HCT116 (cell line): ENCODE measurements around the gene DBNDD2. TPM values are rescaled to one million over a fixed set of nuclear protein-coding genes. Genes with fewer than 3 reads are reported as not detected.

Source experiments
- ATAC-seq: fragments of 200-7000 bp; cut with Tn5 transposase; 2 replicates; pipeline ENCODE4 v1.9.1; 2020; ENCODE audit warnings: mild to moderate bottlenecking, moderate library complexity
- BruUV-seq: library from RNA; stranded (reverse); fragments of 400-500 nt; replicated peaks from 2 replicates; lab custom pipeline; 2021; lab: Mats Ljungman, UMichigan
- CTCF ChIA-PET: fragments of 300-600 bp; sonication (Branson Sonifier 250); formaldehyde crosslinking; loops from one replicate; lab custom pipeline; 2021; ENCODE audit warnings: antibody characterized with exemption; lab: Charles Lee
- POLR2A ChIA-PET: fragments of 300-600, 350-600 bp; sonication (Branson Sonifier 250); formaldehyde crosslinking; loops from one replicate; lab custom pipeline; 2021; ENCODE audit warnings: antibody characterized with exemption; lab: Charles Lee
- RAD21 ChIA-PET, 2 experiments: fragments of 300-600 bp; sonication (Branson Sonifier 250); formaldehyde crosslinking; loops; one replicate each; lab custom pipeline; 2023; ENCODE audit warnings: low total read pairs in 2 of 2; ENCODE audit not compliant: uncharacterized antibody in 2 of 2, unreplicated experiment in 2 of 2, low non-redundant PET in 1 of 2; lab: Charles Lee
- DNase-seq: peaks from one replicate; pipeline ENCODE4 v3.0.0-alpha.2; 2010; ENCODE audit warnings: low read depth, low spot score
- H2AFZ ChIP-seq: fragments of 200-600 bp; shearing (Covaris generic), sonication (generic); 2 replicates; pipeline ENCODE4 v1.6.1; 2017; ENCODE audit warnings: low read depth, mixed run types, mixed read lengths, antibody characterized with exemption, low read length; ENCODE audit not compliant: poor library complexity, severe bottlenecking
- H3K27ac ChIP-seq: 2 replicates; pipeline ENCODE4 v1.5.1; 2012; ENCODE audit warnings: low read depth, low read length
- H3K27me3 ChIP-seq: fragments of 200-600 bp; sonication (generic); 2 replicates; pipeline ENCODE4 v1.6.1; 2016; ENCODE audit warnings: mixed run types, low read length, mixed read lengths; ENCODE audit not compliant: insufficient read depth
- H3K36me3 ChIP-seq, 2 experiments: fragments of 200-500 bp in 1 of 2; fragments of 200-600 bp in 1 of 2; sonication (Bioruptor generic) in 1 of 2; sonication (generic) in 1 of 2; 2 replicates each; pipeline versions ENCODE4 v1.5.1 to v1.6.1; 2014 to 2016; ENCODE audit warnings: low read length in 2 of 2, inconsistent platforms in 1 of 2, mixed read lengths in 1 of 2, mixed run types in 1 of 2; ENCODE audit not compliant: insufficient read depth in 2 of 2, control insufficient read depth in 1 of 2
- H3K4me1 ChIP-seq, 2 experiments: fragments of 200-600 bp in 1 of 2; sonication (generic) in 1 of 2; 2 replicates each; pipeline versions ENCODE4 v1.5.1 to v1.6.1; 2012 to 2017; ENCODE audit warnings: low read length in 2 of 2, inconsistent platforms in 1 of 2, mild to moderate bottlenecking in 1 of 2, mixed read lengths in 1 of 2, mixed run types in 1 of 2, moderate library complexity in 1 of 2; ENCODE audit not compliant: insufficient read depth in 2 of 2, control insufficient read depth in 1 of 2
- H3K4me2 ChIP-seq: fragments of 200-600 bp; sonication (generic); 2 replicates; pipeline ENCODE4 v1.6.1; 2017; ENCODE audit warnings: mixed run types, low read length, mixed read lengths
- H3K4me3 ChIP-seq, 2 experiments: fragments of 200-600 bp in 1 of 2; sonication (generic) in 1 of 2; replicated peaks in 1 of 2; 2 replicates each; pipeline ENCODE4 v1.5.1; 2011 to 2016; ENCODE audit warnings: low read length in 2 of 2, control low read depth in 1 of 2, low read depth in 1 of 2, mild to moderate bottlenecking in 1 of 2, mixed read lengths in 1 of 2, mixed run types in 1 of 2
- H3K79me2 ChIP-seq: fragments of 200-600 bp; sonication (generic); 2 replicates; pipeline ENCODE4 v1.6.1; 2017; ENCODE audit warnings: mild to moderate bottlenecking, mixed run types, low read length, moderate library complexity, mixed read lengths; ENCODE audit not compliant: insufficient read depth
- H3K9ac ChIP-seq: fragments of 200-600 bp; sonication (generic); 2 replicates; pipeline ENCODE4 v1.6.1; 2016; ENCODE audit warnings: low read length, mixed read lengths
- H3K9me2 ChIP-seq: fragments of 200-600 bp; sonication (generic), shearing (Covaris generic); 2 replicates; pipeline ENCODE4 v1.6.1; 2017; ENCODE audit warnings: mixed run types, mild to moderate bottlenecking, moderate library complexity; ENCODE audit not compliant: insufficient read depth
- H3K9me3 ChIP-seq, 2 experiments: fragments of 200-500 bp in 1 of 2; fragments of 200-600 bp in 1 of 2; sonication (Bioruptor generic) in 1 of 2; sonication (generic) in 1 of 2; 2 replicates each; pipeline ENCODE4 v1.6.1; 2014 to 2017; ENCODE audit warnings: low read length in 2 of 2, mixed read lengths in 2 of 2, inconsistent platforms in 1 of 2, low read depth in 1 of 2, mild to moderate bottlenecking in 1 of 2, mixed run types in 1 of 2, moderate library complexity in 1 of 2; ENCODE audit not compliant: control insufficient read depth in 1 of 2, insufficient read depth in 1 of 2
- H4K20me1 ChIP-seq: fragments of 200-600 bp; sonication (generic), shearing (Covaris generic); 2 replicates; pipeline ENCODE4 v1.6.1; 2017; ENCODE audit warnings: mixed run types, mild to moderate bottlenecking, moderate library complexity; ENCODE audit not compliant: insufficient read depth
- CBX3 ChIP-seq: IDR thresholded peaks from 2 replicates; pipeline ENCODE4 v1.6.1; 2012; ENCODE audit warnings: low read depth
- EGR1 ChIP-seq: IDR thresholded peaks from 2 replicates; pipeline ENCODE4 v1.6.1; 2012; ENCODE audit warnings: low read depth
- ELF1 ChIP-seq: IDR thresholded peaks from 2 replicates; pipeline ENCODE4 v1.6.1; 2012; ENCODE audit warnings: low read depth, borderline replicate concordance
- SP1 ChIP-seq: IDR thresholded peaks from 2 replicates; pipeline ENCODE4 v1.6.1; 2012; ENCODE audit warnings: low read depth
- SRF ChIP-seq: IDR thresholded peaks from 2 replicates; pipeline ENCODE4 v1.6.1; 2012; ENCODE audit warnings: low read depth
- TCF7L2 ChIP-seq: IDR thresholded peaks from 2 replicates; pipeline ENCODE4 v1.7.0; 2011; ENCODE audit warnings: borderline replicate concordance, inconsistent platforms; ENCODE audit not compliant: insufficient read depth, insufficient read length; ENCODE audit errors: extremely low read depth
- ZNF274 ChIP-seq: fragments of 200-500 bp; sonication (Bioruptor generic); IDR thresholded peaks from 2 replicates; pipeline ENCODE4 v1.6.1; 2014; ENCODE audit warnings: mild to moderate bottlenecking, low read depth, low read length, inconsistent platforms
- intact Hi-C: fragments of 100-400 bp; cut with micrococcal nuclease; formaldehyde crosslinking; loops from 2 replicates; pipeline ENCODE4 v1.10.0; 2022
- total RNA-seq: library from RNA; stranded (reverse); gene quantifications from one replicate; pipeline ENCODE4 v1.2.1, GENCODE V29; 2021; ENCODE audit not compliant: unreplicated experiment
- TF ChIP-seq, protein P1 (sequence below), 3 experiments: fragments of 200-600 bp in 1 of 3; sonication (generic) in 1 of 3; IDR thresholded peaks in 2 of 3; conservative IDR thresholded peaks in 1 of 3; 2 replicates each; pipeline ENCODE4 v1.5.1; 2012 to 2017; ENCODE audit warnings: low read depth in 2 of 3, low read length in 2 of 3, antibody characterized with exemption in 1 of 3, borderline replicate concordance in 1 of 3, control low read depth in 1 of 3, mild to moderate bottlenecking in 1 of 3, mixed read lengths in 1 of 3, mixed run types in 1 of 3, moderate library complexity in 1 of 3; ENCODE audit not compliant: insufficient read depth in 1 of 3

The DBNDD2 gene
- total RNA-seq, 1 experiment from 2014 or later, result 44.2 TPM

DNA sequence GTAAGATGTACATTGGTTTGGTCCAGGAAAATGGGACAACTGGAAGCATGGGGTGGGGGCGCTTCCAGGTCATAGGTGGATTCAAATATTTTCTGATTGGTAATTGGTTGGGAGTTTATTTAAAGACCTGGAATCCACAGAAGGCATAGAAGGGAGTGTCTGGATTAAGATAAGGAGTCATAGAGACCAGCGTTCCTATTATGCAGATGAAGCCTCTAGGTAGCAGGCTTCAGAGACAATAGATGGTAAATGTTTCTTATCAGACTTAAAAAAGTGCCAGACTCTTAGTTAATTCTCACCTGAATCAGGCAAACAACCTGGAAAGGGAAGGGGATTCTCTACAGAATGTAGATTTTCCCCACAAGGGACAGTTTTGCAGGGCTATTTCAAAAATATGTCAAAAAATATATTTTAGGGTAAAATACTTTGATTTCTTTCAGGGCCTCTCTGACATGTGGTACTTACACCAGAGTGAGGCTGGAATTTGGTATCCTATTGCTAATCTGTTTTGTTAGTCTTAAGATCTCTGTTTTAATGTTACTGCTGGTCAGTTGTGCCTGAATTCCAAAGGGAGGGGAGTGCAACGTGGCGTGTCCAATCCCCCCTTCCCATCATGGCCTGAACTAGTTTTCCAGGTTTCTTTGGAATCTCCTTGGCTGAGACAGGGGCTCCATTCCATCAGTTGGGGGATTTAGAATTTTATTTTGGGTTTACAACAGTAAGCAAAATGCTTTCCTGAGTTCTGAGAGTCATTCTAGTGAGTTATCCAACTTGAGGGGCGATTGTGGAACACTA lies 33.0 kb downstream of the DBNDD2 start:
- TF ChIP-seq ELF1, result no peak
- TF ChIP-seq SP1, result no peak
- TF ChIP-seq TCF7L2, result no peak
- TF ChIP-seq ZNF274, result no peak
- TF ChIP-seq, protein P1, sequence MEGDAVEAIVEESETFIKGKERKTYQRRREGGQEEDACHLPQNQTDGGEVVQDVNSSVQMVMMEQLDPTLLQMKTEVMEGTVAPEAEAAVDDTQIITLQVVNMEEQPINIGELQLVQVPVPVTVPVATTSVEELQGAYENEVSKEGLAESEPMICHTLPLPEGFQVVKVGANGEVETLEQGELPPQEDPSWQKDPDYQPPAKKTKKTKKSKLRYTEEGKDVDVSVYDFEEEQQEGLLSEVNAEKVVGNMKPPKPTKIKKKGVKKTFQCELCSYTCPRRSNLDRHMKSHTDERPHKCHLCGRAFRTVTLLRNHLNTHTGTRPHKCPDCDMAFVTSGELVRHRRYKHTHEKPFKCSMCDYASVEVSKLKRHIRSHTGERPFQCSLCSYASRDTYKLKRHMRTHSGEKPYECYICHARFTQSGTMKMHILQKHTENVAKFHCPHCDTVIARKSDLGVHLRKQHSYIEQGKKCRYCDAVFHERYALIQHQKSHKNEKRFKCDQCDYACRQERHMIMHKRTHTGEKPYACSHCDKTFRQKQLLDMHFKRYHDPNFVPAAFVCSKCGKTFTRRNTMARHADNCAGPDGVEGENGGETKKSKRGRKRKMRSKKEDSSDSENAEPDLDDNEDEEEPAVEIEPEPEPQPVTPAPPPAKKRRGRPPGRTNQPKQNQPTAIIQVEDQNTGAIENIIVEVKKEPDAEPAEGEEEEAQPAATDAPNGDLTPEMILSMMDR (IDR thresholded peaks at IDR 0.05 in 2 of 3, conservative IDR thresholded peaks at IDR 0.05 in 1 of 3; ENCODE audit: borderline replicate concordance in 1 of 3, insufficient read depth in 1 of 3, low read depth in 2 of 3, low read length in 2 of 3), result no peak
- TF ChIP-seq SRF, result no peak
- no peak for TF ChIP-seq CBX3
- no peak for TF ChIP-seq EGR1
- no peaks in the 10 kb centered on the region for H3K9me3 ChIP-seq
- intact Hi-C loops, result no loop called here
- H3K36me3 ChIP-seq, result no peaks in the 10 kb centered on the region
- no peaks in the 10 kb centered on the region for H4K20me1 ChIP-seq
- no peak overlapping the region for H3K9ac ChIP-seq
- ChIA-PET RAD21 (no interaction called here), CTCF (interaction anchor here (2.2 kb wide), 1 partner anchor 9 kb away, joined by 5 read pairs; no protein-coding TSS in a partner anchor), POLR2A (no interaction called here)
- no peak overlapping the region for H2AFZ ChIP-seq
- H3K4me3 ChIP-seq, result no peak overlapping the region
- H3K9me2 ChIP-seq, result no peaks in the 10 kb centered on the region
- ATAC-seq, result no peak
- DNase-seq, result no peak
- no peak overlapping the region for H3K4me2 ChIP-seq
- BruUV-seq, result no TSS peak
- H3K27ac ChIP-seq, result no peak overlapping the region
- H3K79me2 ChIP-seq, result no peaks in the 10 kb centered on the region
- peaks cover 0 to 11% of the 10 kb centered on the region in 2 experiments; a peak in 2 of 4 replicates for H3K4me1 ChIP-seq
- no peaks in the 10 kb centered on the region for H3K27me3 ChIP-seq
